Measurements from ENCODE around the gene BRIP1.

DNA sequence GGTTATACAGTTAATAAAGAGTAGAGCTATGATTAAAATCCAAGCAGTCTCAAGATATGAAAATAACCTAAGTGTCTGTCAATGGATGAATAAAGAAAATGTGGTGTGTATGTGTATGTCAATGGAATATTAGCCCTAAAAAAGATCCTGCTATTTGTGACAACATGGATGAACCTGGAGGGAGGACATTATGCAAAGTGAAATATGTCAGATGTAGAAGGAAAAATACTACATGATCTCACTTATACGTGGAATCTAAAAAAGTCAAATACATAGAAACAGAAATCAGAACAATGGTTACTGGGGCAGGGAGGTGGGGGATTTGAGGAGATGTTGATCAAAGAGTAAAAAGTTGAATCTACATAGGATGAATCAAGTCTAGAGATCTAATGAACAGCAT, 20.4 kb downstream of the BRIP1 start:
- TF ChIP-seq TCF7L2 (IDR thresholded peaks at IDR 0.05; ENCODE audit: low read depth, low read length) (no peak), POLR2AphosphoS5 (IDR thresholded peaks at IDR 0.05; ENCODE audit: low read depth, low read length) (no peak)
- TF ChIP-seq, protein P1, sequence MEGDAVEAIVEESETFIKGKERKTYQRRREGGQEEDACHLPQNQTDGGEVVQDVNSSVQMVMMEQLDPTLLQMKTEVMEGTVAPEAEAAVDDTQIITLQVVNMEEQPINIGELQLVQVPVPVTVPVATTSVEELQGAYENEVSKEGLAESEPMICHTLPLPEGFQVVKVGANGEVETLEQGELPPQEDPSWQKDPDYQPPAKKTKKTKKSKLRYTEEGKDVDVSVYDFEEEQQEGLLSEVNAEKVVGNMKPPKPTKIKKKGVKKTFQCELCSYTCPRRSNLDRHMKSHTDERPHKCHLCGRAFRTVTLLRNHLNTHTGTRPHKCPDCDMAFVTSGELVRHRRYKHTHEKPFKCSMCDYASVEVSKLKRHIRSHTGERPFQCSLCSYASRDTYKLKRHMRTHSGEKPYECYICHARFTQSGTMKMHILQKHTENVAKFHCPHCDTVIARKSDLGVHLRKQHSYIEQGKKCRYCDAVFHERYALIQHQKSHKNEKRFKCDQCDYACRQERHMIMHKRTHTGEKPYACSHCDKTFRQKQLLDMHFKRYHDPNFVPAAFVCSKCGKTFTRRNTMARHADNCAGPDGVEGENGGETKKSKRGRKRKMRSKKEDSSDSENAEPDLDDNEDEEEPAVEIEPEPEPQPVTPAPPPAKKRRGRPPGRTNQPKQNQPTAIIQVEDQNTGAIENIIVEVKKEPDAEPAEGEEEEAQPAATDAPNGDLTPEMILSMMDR (IDR thresholded peaks at IDR 0.05) = no peak
